ENCODE data around the gene KLLN. TPM values are rescaled to one million over a fixed set of nuclear protein-coding genes. Genes with fewer than 3 reads are reported as not detected.
"Not testable (repeated sequence)": the region's sequence is repeated elsewhere in the genome, so short reads cannot be mapped to it uniquely, and the experiment has no call there.

KLLN gene
- total RNA-seq, 4 donors from 2014 or later: 0.04 to 0.95 (median 0.40) TPM

GRCh38 chr10:87852089-87852488 lies 11.2 kb downstream of the KLLN start:
- TF ChIP-seq POLR2A (IDR thresholded peaks at IDR 0.05) (no peak), CTCF (IDR thresholded peaks at IDR 0.05) (no peak)
- H3K4me3 ChIP-seq (ENCODE audit: low read depth, poor library complexity, severe bottlenecking): no peak overlapping the region
- DNase-seq (ENCODE audit: low spot score in 2 of 2): no peak
- 88 to 98% methylated on average over 1 of the region's 1 CpG for WGBS, 2 donors
- intact Hi-C loops (cut with DNase I; ENCODE audit: low total_unique reads): loop anchor here (10.0 kb wide), 1 partner anchor 703 kb away; no protein-coding TSS in a partner anchor

- TF ChIP-seq CTCF (IDR thresholded peaks at IDR 0.05) (no peak), POLR2A (IDR thresholded peaks at IDR 0.05) (no peak)
- peak in 1 of 2 donors; percentile 38 for DNase-seq (ENCODE audit: low spot score in 2 of 2)
- 19 to 20% methylated on average over 5 of the region's 5 CpGs for WGBS, 2 donors
- intact Hi-C loops (cut with DNase I; ENCODE audit: low total_unique reads): loop anchor here (10.0 kb wide), 1 partner anchor 704 kb away; no protein-coding TSS in a partner anchor
- H3K4me3 ChIP-seq (ENCODE audit: low read depth, poor library complexity, severe bottlenecking): no peak overlapping the region
Observed at GRCh38 chr10:87850742-87851205, 12.6 kb downstream of the KLLN start.

- no peak overlapping the region for H3K4me3 ChIP-seq (ENCODE audit: low read depth, poor library complexity, severe bottlenecking)
- intact Hi-C loops (cut with DNase I; ENCODE audit: low total_unique reads): no loop called here
- DNase-seq (ENCODE audit: low spot score in 2 of 2): no peak
- no peak for TF ChIP-seq POLR2A (IDR thresholded peaks at IDR 0.05)
- TF ChIP-seq CTCF (IDR thresholded peaks at IDR 0.05): no peak
Observed at GRCh38 chr10:87849001-87849400, 14.3 kb downstream of the KLLN start.

GRCh38 chr10:87847550-87847949 lies 15.8 kb downstream of the KLLN start:
- no peak for TF ChIP-seq POLR2A (IDR thresholded peaks at IDR 0.05)
- TF ChIP-seq CTCF (IDR thresholded peaks at IDR 0.05): no peak
- H3K4me3 ChIP-seq (ENCODE audit: low read depth, poor library complexity, severe bottlenecking): no peak overlapping the region
- DNase-seq (ENCODE audit: low spot score in 2 of 2): no peak
- intact Hi-C loops (cut with DNase I; ENCODE audit: low total_unique reads): no loop called here

- intact Hi-C loops (cut with DNase I; ENCODE audit: low total_unique reads); DNase-seq (ENCODE audit: low spot score in 2 of 2); H3K4me3 ChIP-seq (ENCODE audit: low read depth, poor library complexity, severe bottlenecking): not testable (repeated sequence)
- 88 to 89% methylated on average over 8 of the region's 8 CpGs for WGBS, 2 donors
Observed at GRCh38 chr10:87846711-87847110, 16.6 kb downstream of the KLLN start.

- no peak for DNase-seq (ENCODE audit: low spot score in 2 of 2)
- intact Hi-C loops (cut with DNase I; ENCODE audit: low total_unique reads): no loop called here
- no peak overlapping the region for H3K4me3 ChIP-seq (ENCODE audit: low read depth, poor library complexity, severe bottlenecking)
- 82 to 83% methylated on average over 7 of the region's 7 CpGs for WGBS, 2 donors
- TF ChIP-seq CTCF (IDR thresholded peaks at IDR 0.05): no peak
Observed at GRCh38 chr10:87846023-87846422, 17.3 kb downstream of the KLLN start.
